CD4-positive, alpha-beta T cell treated with Interleukin-4 for 4 hours (primary cell): ENCODE measurements around the gene BMP8B.
"Not testable (repeated sequence)": the region's sequence is repeated elsewhere in the genome, so short reads cannot be mapped to it uniquely, and the experiment has no call there.

Experiments
- DNase-seq: peaks from one replicate; pipeline ENCODE4 v3.0.0-alpha.2; 2020

The BMP8B gene

GRCh38 chr1:39777896-39778295 lies 10.8 kb downstream of the BMP8B start:
- DNase-seq = not testable (repeated sequence)

GRCh38 chr1:39777306-39777705 lies 11.4 kb downstream of the BMP8B start:
- DNase-seq = no peak

GRCh38 chr1:39776886-39777285 lies 11.8 kb downstream of the BMP8B start:
- no peak for DNase-seq

- DNase-seq = no peak
Observed at GRCh38 chr1:39776400-39776713, 12.3 kb downstream of the BMP8B start.

GRCh38 chr1:39775676-39776399 lies 12.8 kb downstream of the BMP8B start:
- not testable (repeated sequence) for DNase-seq

GRCh38 chr1:39775141-39775540 lies 13.5 kb downstream of the BMP8B start:
- DNase-seq = not testable (repeated sequence)

GRCh38 chr1:39773369-39773979 lies 15.2 kb downstream of the BMP8B start:
- DNase-seq = not testable (repeated sequence)

- DNase-seq = not testable (repeated sequence)
Observed at GRCh38 chr1:39771022-39771532, 17.6 kb downstream of the BMP8B start, which contains the start of gene OXCT2. Gene OXCT2 (minus strand): TSS chr1:39771348. CDS start chr1:39771255, 93 bp downstream.

GRCh38 chr1:39770100-39771021 lies 18.3 kb downstream of the BMP8B start:
- DNase-seq = not testable (repeated sequence)

- DNase-seq = not testable (repeated sequence)
Observed at GRCh38 chr1:39769502-39769901, 19.2 kb downstream of the BMP8B start.

GRCh38 chr1:39766466-39766865 lies 22.2 kb downstream of the BMP8B start:
- not testable (repeated sequence) for DNase-seq

GRCh38 chr1:39764512-39764911 lies 24.2 kb downstream of the BMP8B start:
- DNase-seq = not testable (repeated sequence)

GRCh38 chr1:39763619-39764374 lies 24.9 kb downstream of the BMP8B start:
- DNase-seq = not testable (repeated sequence)

- DNase-seq = no peak
Observed at GRCh38 chr1:39762550-39763540, 25.8 kb downstream of the BMP8B start.

GRCh38 chr1:39761557-39762260 lies 27.0 kb downstream of the BMP8B start:
- DNase-seq = no peak

- DNase-seq = no peak
Observed at GRCh38 chr1:39761016-39761415, 27.6 kb downstream of the BMP8B start.

- DNase-seq = no peak
Observed at GRCh38 chr1:39760074-39761008, 28.3 kb downstream of the BMP8B start.

GRCh38 chr1:39759436-39759726 lies 29.3 kb downstream of the BMP8B start:
- no peak for DNase-seq
